Small intestine (tissue), 7 donors: ENCODE measurements around the gene PLXNA4. TPM values are rescaled to one million over a fixed set of nuclear protein-coding genes. Genes with fewer than 3 reads are reported as not detected.
"Not testable (repeated sequence)": the region's sequence is repeated elsewhere in the genome, so short reads cannot be mapped to it uniquely, and the experiment has no call there.

Experiments used
- DNase-seq, 2 donors: peaks; one replicate each; pipeline versions ENCODE4 v3.0.0 to v3.0.0-alpha.2; 2013
- FAIRE-seq: peaks from 2 replicates; lab custom pipeline; 2012; peaks lifted over from hg19 to GRCh38; lab: Jason Lieb, UNC
- H3K27ac ChIP-seq, 3 donors: one replicate each; pipeline ENCODE4 v1.5.1; 2013; ENCODE audit warnings: low read length in 2 of 3, mild to moderate bottlenecking in 2 of 3, control low read depth in 1 of 3, inconsistent platforms in 1 of 3, low read depth in 1 of 3, moderate library complexity in 1 of 3
- H3K27me3 ChIP-seq, 3 donors: one replicate each; pipeline ENCODE4 v1.6.1; 2013; ENCODE audit warnings: low read length in 3 of 3, inconsistent platforms in 1 of 3; ENCODE audit not compliant: control insufficient read depth in 3 of 3, insufficient read depth in 3 of 3
- H3K36me3 ChIP-seq, 3 donors: one replicate each; pipeline ENCODE4 v1.6.1; 2013; ENCODE audit warnings: low read length in 3 of 3, inconsistent platforms in 1 of 3, low read depth in 1 of 3, mild to moderate bottlenecking in 1 of 3, moderate library complexity in 1 of 3; ENCODE audit not compliant: control insufficient read depth in 3 of 3, insufficient read depth in 2 of 3
- H3K4me1 ChIP-seq, 3 donors: one replicate each; pipeline ENCODE4 v1.6.1; 2013; ENCODE audit warnings: low read length in 2 of 3, inconsistent platforms in 1 of 3, low read depth in 1 of 3, mild to moderate bottlenecking in 1 of 3, moderate library complexity in 1 of 3; ENCODE audit not compliant: control insufficient read depth in 3 of 3, insufficient read depth in 2 of 3
- H3K4me3 ChIP-seq, 3 donors: one replicate each; pipeline ENCODE4 v1.5.1; 2013; ENCODE audit warnings: low read length in 3 of 3, control low read depth in 1 of 3, inconsistent platforms in 1 of 3, low read depth in 1 of 3, mild to moderate bottlenecking in 1 of 3, moderate library complexity in 1 of 3
- H3K9me3 ChIP-seq, 2 donors: one replicate each; pipeline ENCODE4 v1.6.1; 2013; ENCODE audit warnings: low read depth in 1 of 2, low read length in 1 of 2; ENCODE audit not compliant: control insufficient read depth in 2 of 2, insufficient read depth in 1 of 2
- WGBS, 3 donors: extraction: QIAGEN DNeasy Blood & Tissue Kit; methylation state at CpG; one replicate each; pipeline ENCODE4 v1.1.7; 2013; 5-methylcytosine and 5-hydroxymethylcytosine counted together
- polyA plus RNA-seq, 4 donors: library from polyadenylated mRNA; stranded (reverse) in 3 of 4; unstranded in 1 of 4; fragments of 200-250 nt in 3 of 4; fragments of 120-200 nt in 1 of 4; gene quantifications; one replicate each; pipeline versions ENCODE4 v1.2.1 to v1.2.3, GENCODE V29; 2013
- donor health status: healthy with polysubstance abuse.
- donor health status: control.
- donor health status: control.
- donor health status: Bipolar disorder and iron deficiency.
- donor health status: healthy.

Gene PLXNA4
- polyA plus RNA-seq, 4 donors = under 0.01 to 3.9 (median 1.2) TPM; not detected in 1

DNA sequence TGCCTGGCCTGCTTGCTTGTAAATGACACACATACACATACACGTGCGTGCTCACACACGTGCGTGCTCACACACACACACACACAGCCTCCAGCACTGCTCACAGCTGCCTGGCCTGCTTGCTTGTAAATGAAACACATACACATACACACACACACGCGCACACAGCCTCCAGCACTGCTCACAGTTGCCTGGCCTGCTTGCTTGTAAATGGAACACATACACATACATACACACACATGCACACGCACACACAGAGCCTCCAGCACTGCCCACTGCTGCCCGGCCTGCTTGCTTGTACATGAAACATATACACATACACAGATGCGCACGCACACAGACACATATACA is 397.2 kb downstream of the PLXNA4 start:
- H3K4me1 ChIP-seq = peaks cover 0 to 9% (median 0%) of the 10 kb centered on the region in 3 donors
- no peaks in the 10 kb centered on the region for H3K9me3 ChIP-seq
- 43 to 56% (median 54%) methylated on average over 10 of the region's 10 CpGs for WGBS, 3 donors
- no peak for FAIRE-seq
- DNase-seq = peak in 1 of 2 donors; percentile 13
- peaks cover 0 to 2% (median 0%) of the 10 kb centered on the region in 3 donors for H3K27me3 ChIP-seq
- H3K27ac ChIP-seq = no peak overlapping the region
- H3K36me3 ChIP-seq = peaks cover 0 to 12% (median 0%) of the 10 kb centered on the region in 3 donors
- no peak overlapping the region for H3K4me3 ChIP-seq

DNA sequence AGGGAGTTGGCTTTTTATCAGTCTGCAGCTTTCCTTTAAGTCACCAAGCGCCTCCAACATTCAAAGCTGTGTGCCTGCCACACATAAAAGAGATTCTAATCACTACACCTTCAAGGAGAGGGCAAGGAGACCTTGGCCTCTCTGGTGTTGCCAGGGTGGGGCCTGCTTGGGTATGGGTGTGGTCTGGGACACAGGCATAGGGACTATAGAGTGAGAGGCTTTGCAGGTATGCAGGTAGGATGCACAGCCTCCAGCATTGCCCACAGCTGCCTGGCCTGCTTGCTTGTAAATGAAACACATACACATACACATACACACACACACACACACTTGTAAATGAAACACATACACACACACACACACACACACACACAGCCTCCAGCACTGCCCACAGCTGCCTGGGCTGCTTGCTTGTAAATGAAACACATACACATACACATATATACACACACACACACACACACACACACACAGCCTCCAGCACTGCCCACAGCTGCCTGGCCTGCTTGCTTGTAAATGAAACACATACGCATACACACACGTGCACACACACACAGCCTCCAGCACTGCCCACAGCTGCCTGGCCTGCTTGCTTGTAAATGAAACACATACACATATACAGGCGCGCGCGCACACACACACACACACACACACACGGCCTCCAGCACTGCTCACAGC is 397.7 kb downstream of the PLXNA4 start:
- peak; percentile 21 to 80 for DNase-seq
- H3K36me3 ChIP-seq = peaks cover 0 to 12% (median 0%) of the 10 kb centered on the region in 3 donors
- not testable (repeated sequence) for H3K27me3 ChIP-seq, H3K4me1 ChIP-seq, H3K4me3 ChIP-seq, FAIRE-seq, H3K9me3 ChIP-seq, H3K27ac ChIP-seq
- WGBS, 3 donors = 14 to 49% (median 32%) methylated on average over 8 of the region's 8 CpGs

DNA sequence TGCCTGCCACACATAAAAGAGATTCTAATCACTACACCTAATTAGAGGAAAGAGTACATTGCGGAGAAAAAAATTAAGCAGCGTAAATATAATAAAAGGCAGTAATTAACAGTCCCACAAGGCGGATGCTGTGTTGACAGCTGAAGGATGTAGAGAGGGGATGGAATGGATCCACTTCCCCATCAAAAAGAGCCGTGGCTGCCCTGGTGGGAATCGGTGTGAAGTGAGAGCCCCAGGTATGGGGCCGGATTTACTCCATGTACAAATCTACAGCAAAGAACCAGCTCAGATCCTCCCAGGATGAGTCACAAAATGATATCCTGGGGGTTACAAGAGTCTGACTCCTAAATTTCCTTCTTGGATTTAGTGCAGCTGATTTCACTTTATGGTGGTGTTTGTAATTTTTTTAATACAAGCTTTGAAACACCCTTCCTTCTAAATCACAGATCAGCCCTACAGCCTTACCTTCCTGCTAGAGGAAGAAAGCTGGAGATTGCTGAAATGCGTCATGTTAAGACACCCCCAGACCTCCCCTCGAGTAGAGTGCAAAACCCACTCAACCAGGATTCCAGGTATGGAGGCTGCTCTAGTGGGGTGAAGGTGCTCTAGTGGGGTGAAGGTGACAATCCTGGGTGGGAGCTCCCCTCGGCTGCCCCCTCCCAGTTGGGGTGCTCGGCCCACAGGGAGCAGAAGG is 398.4 kb downstream of the PLXNA4 start:
- 15 to 49% (median 17%) methylated on average over 10 of the region's 10 CpGs for WGBS, 3 donors
- Histone ChIP-seq H3K4me3 (no peak overlapping the region), H3K36me3 (peaks cover 0 to 12% (median 0%) of the 10 kb centered on the region in 3 donors), H3K27me3 (peaks cover 0 to 2% (median 0%) of the 10 kb centered on the region in 3 donors), H3K27ac (no peak overlapping the region), H3K4me1 (peaks cover 0 to 9% (median 0%) of the 10 kb centered on the region in 3 donors), H3K9me3 (no peaks in the 10 kb centered on the region)
- FAIRE-seq (no peak), DNase-seq (peak; percentile 14 to 39)

DNA sequence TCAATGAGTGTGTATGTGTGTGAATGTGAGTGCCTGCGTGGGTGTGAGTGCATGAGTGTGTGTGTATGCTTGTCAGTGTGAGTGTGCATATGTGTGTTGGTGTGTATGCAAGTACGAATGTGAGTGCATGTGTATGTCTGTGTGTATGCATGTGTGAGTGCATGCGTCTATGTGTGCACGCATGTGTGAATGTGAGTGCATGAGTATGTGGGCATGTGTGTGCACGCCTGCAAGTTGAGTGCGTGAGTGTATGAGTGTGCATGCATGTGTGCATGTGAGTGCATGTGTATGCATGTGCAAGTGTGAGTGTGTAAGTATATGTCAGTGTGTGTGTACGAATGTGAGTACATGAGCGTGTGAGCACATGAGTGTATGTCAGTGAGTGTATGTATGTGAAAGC is 399.6 kb downstream of the PLXNA4 start:
- H3K27ac ChIP-seq = no peak overlapping the region
- peaks cover 0 to 9% (median 0%) of the 10 kb centered on the region in 3 donors for H3K4me1 ChIP-seq
- no peak overlapping the region for H3K4me3 ChIP-seq
- DNase-seq = no peak
- FAIRE-seq = no peak
- H3K9me3 ChIP-seq = no peaks in the 10 kb centered on the region
- H3K27me3 ChIP-seq = peaks cover 0 to 2% (median 0%) of the 10 kb centered on the region in 3 donors
- peaks cover 0 to 10% (median 0%) of the 10 kb centered on the region in 3 donors for H3K36me3 ChIP-seq
- WGBS, 3 donors = 84 to 94% (median 90%) methylated on average over 8 of the region's 8 CpGs

DNA sequence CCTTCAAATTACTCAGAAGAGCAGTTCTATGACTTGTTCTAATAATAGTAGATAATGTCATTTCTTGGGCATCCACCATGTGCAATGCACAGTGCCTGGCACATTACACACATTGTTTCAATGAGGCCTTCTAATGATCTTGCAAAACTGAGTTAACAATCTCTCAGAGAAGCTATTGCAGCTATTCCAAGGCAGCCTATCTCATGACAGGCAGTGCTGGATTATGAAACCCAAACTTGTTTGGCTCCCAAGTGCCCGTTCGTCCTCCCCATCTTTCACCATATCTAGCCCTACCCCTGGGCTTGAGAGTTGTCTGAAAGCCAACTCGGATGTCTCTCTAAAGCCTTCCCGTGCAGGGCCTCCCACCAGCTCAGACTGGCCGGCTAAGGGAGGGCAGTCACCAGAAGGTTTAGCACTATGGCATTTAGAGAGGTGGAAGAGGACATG is 405.1 kb downstream of the PLXNA4 start:
- Histone ChIP-seq H3K4me1 (no peaks in the 10 kb centered on the region), H3K27ac (no peak overlapping the region), H3K9me3 (no peaks in the 10 kb centered on the region), H3K36me3 (peaks cover 0 to 10% (median 0%) of the 10 kb centered on the region in 3 donors), H3K27me3 (peaks cover 0 to 2% (median 0%) of the 10 kb centered on the region in 3 donors), H3K4me3 (no peak overlapping the region)
- DNase-seq (no peak), FAIRE-seq (no peak)
- WGBS, 3 donors = 44 to 71% (median 64%) methylated on average over 5 of the region's 5 CpGs

DNA sequence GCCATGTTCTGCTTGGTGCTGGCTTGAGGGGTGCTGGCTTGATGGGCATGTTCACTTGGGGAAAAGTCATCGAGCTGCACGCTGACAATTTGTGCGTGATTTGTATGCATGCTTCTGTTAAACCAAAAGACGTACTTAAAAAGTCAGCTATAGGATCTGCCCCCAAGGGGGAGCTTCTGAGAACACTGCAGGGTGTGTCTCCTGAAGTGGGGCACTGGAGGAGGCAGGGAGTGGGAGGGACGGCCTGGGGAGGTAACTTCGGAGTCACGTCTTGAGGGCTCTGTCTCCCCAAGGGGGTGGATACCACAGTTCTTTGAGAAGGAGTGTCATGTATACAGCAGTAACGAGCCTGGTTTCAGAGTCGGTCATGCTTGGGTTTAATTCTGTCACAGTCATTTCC is 406.5 kb downstream of the PLXNA4 start:
- 67 to 86% (median 79%) methylated on average over 9 of the region's 9 CpGs for whole genome bisulfite sequencing, 3 donors
- no peak for DNase-seq
- Histone ChIP-seq H3K36me3 (peaks cover 0 to 7% (median 0%) of the 10 kb centered on the region in 3 donors), H3K4me1 (no peaks in the 10 kb centered on the region), H3K9me3 (no peaks in the 10 kb centered on the region), H3K27me3 (peaks cover 0 to 2% (median 0%) of the 10 kb centered on the region in 3 donors), H3K27ac (no peak overlapping the region), H3K4me3 (no peak overlapping the region)
- no peak for FAIRE-seq

DNA sequence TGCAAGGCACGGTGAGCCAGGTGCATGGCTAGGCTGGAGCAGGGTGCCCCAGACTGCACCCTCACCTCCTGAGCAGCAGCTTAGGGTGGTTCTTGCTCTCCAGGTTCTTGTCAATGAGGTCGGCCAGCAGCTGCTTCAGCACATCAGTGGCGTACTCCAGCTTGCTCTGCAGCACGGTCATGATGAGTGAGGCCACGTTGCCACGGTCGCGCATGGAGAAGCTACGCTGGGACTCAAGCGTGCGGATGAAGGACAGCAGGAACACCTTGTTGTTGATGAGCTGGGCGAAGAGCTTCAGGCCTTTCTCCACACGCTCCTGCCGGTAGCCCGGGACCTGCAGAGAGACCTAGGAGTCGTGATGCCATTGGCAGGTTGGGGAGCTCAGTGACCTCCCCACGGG is 408.0 kb downstream of the PLXNA4 start:
- H3K4me3 ChIP-seq = no peak overlapping the region
- 92 to 94% (median 94%) methylated on average over 16 to 17 of the region's 17 CpGs for WGBS, 3 donors
- no peaks in the 10 kb centered on the region for H3K27me3 ChIP-seq
- no peak for DNase-seq
- no peaks in the 10 kb centered on the region for H3K9me3 ChIP-seq
- H3K27ac ChIP-seq = no peak overlapping the region
- FAIRE-seq = no peak
- H3K4me1 ChIP-seq = no peaks in the 10 kb centered on the region
- peaks cover 0 to 6% (median 0%) of the 10 kb centered on the region in 3 donors for H3K36me3 ChIP-seq

DNA sequence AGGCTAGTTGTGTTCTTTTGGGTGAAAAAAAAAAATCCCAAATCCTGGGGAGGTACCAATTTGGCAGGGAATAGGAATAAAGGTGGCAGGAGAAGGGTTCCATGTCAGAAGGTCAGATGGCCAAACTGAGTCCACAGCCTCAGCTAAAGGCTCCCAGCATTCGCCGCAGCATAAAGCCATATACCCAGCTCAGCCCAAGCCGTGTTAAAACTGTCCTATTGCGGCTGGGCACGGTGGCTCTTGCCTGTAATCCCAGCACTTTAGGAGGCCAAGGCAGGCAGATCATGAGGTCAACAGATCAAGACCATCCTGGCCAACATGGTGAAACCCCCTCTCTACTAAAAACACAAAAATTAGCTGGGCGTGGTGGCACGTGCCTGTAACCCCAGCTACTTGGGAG is 410.6 kb downstream of the PLXNA4 start:
- H3K4me3 ChIP-seq, H3K27ac ChIP-seq, H3K4me1 ChIP-seq, FAIRE-seq, H3K9me3 ChIP-seq, DNase-seq, H3K27me3 ChIP-seq, H3K36me3 ChIP-seq: not testable (repeated sequence)
- 90 to 94% (median 90%) methylated on average over 7 of the region's 7 CpGs for WGBS, 3 donors
